ENCODE data around the gene SMU1. TPM values are rescaled to one million over a fixed set of nuclear protein-coding genes. Genes with fewer than 3 reads are reported as not detected.

Gene SMU1
- total RNA-seq, 4 donors from 2014 or later = 9.3 to 17.3 (median 10.9) TPM

DNA sequence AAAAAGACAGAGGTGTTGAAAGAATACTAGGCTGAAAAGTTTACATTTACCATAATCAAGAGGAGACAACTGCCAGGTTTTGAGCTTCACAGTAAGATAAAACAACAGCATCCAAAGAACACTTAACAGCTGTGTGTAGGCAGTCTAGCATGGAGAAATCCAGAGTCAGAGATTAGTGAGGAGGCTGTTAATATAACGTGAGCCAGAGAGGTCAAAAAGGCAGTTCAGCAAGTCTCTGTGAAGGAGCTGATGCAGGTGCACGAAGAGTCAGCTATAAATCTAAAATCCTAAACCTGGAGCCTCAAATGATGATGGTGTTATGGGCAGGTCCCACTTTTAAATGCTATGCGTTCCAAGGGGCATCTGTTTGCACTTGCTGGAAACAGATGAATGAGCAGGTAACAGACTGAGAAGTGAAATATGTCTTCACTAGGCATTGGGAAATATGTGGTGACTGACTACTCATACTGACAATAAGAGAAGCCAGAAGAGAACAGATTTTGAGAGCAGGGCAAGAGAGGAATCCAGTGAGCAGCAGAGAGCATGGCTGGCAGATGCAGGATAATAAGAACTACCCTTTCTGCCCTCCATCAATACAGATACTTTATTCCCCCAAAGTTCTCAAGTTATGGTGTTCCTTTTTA is 83.8 kb downstream of the SMU1 start:
- DNase-seq = no peak
- Histone ChIP-seq H3K4me3 (no peak overlapping the region), H3K9me3 (no peaks in the 10 kb centered on the region), H3K27me3 (no peaks in the 10 kb centered on the region), H3K27ac (no peak overlapping the region), H3K36me3 (peaks cover 0 to 32% (median 0%) of the 10 kb centered on the region in 3 donors), H3K4me1 (no peaks in the 10 kb centered on the region)
- TF ChIP-seq POLR2A (IDR thresholded peaks at IDR 0.05) (no peak), CTCF (IDR thresholded peaks at IDR 0.05) (no peak)

DNA sequence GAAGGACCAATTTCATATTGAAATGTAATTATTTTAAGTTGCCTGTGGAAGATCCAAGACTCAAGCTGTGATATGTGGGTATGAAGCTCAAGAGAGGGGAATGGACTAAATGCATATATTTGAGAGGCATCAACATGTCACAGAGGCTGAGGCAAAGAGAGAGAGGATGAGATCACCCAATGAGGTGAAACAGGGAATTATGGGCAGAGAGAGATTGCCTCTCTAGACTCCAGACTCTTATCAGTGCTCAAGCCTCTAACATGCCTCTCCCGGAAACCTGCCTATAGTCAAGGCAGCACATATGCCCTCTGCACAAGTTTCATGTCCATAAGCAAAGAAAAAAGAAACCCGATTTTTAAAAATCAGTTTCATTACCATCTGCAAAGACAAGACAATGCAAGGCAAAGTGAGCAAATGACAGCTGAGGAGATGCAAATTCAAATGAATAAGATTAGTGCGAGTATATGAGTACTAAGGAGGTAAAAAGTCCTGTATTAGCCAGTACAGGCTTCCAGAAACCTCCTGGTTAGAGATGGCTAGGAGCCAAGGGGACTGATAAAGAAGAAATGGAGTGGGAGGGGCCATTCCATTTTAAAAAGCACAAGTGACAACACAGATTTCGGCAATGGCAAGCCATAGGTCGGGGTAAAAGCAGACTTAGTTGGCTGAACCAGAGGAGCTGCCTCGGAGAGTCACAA is 84.4 kb downstream of the SMU1 start:
- TF ChIP-seq CTCF (IDR thresholded peaks at IDR 0.05) (no peak), POLR2A (IDR thresholded peaks at IDR 0.05) (no peak)
- Histone ChIP-seq H3K4me1 (no peaks in the 10 kb centered on the region), H3K36me3 (peaks cover 0 to 36% (median 0%) of the 10 kb centered on the region in 3 donors), H3K4me3 (no peak overlapping the region), H3K9me3 (no peaks in the 10 kb centered on the region), H3K27me3 (no peaks in the 10 kb centered on the region), H3K27ac (no peak overlapping the region)
- DNase-seq = no peak

Other genes starting within 250 kb of the SMU1 start
- 10 to 100 TPM; 16.7 to 22.8 (median 19.6) TPM for gene APTX, start 75.0 kb downstream of the SMU1 start, total RNA-seq
- gene DNAJA1, start 51.4 kb downstream of the SMU1 start, total RNA-seq = 10 to 100 TPM; 13.9 to 47.7 (median 43.5) TPM
- 10 to 100 TPM; 26.4 to 65.3 (median 44.1) TPM for gene B4GALT1, start 90.7 kb upstream of the SMU1 start, total RNA-seq
- gene SPINK4, start 163.5 kb upstream of the SMU1 start, total RNA-seq = 100 to 1,000 TPM; 106 to 639 (median 276) TPM
- 10 to 100 TPM; 36.2 to 61.1 (median 56.4) TPM for gene BAG1, start 188.0 kb upstream of the SMU1 start, total RNA-seq
- 10 to 100 TPM; 42.9 to 78.8 (median 60.8) TPM for gene CHMP5, start 188.4 kb upstream of the SMU1 start, total RNA-seq
- 100 to 1,000 TPM in 1 of 4 donors, 10 to 100 TPM in 3; 35.2 to 101 (median 59.6) TPM for gene NFX1, start 213.8 kb upstream of the SMU1 start, total RNA-seq

Measured in Peyer's patch (tissue), 4 donors.